Adrenal gland (tissue), 12 donors: ENCODE measurements around the gene GNAQ. TPM values are rescaled to one million over a fixed set of nuclear protein-coding genes. Genes with fewer than 3 reads are reported as not detected.
A peak's percentile ranks its signal among the peaks of the same experiment; 100 is the strongest.

ENCODE experiments used
- DNase-seq, 7 donors: peaks; one replicate each; pipeline ENCODE4 v3.0.0-alpha.2; 2019 to 2020
- H3K27ac ChIP-seq, 5 donors: fragments of 200-600 bp; sonication (generic) in 4 of 5; 1 replicate in 3 of 5; 2 replicates in 2 of 5; pipeline versions ENCODE4 v1.5.1 to v1.8.0; 2016 to 2020; ENCODE audit warnings: mild to moderate bottlenecking in 1 of 5
- H3K27me3 ChIP-seq: fragments of 200-600 bp; 2 replicates; pipeline ENCODE4 v1.8.0; 2021
- H3K36me3 ChIP-seq, 2 donors: fragments of 200-600 bp; replicated peaks in 1 of 2; 1 replicate in 1 of 2; 2 replicates in 1 of 2; pipeline versions ENCODE4 v1.5.1 to v1.8.0; 2018 to 2022
- H3K4me1 ChIP-seq, 2 donors: fragments of 200-600 bp; replicated peaks in 1 of 2; 1 replicate in 1 of 2; 2 replicates in 1 of 2; pipeline versions ENCODE4 v1.5.1 to v1.8.0; 2018 to 2021
- H3K4me3 ChIP-seq, 4 donors: fragments of 200-600 bp; sonication (generic) in 3 of 4; one replicate each; pipeline ENCODE4 v1.5.1; 2016 to 2018
- H3K9me3 ChIP-seq, 3 donors: fragments of 200-600 bp; sonication (generic) in 1 of 3; replicated peaks in 1 of 3; 1 replicate in 2 of 3; 2 replicates in 1 of 3; pipeline versions ENCODE4 v1.5.1 to v1.8.0; 2016 to 2021
- CTCF ChIP-seq, 6 experiments: fragments of 450-650 bp in 4 of 6; fragments of 200-600 bp in 2 of 6; sonication (generic) in 1 of 6; IDR thresholded peaks; 1 replicate in 5 of 6; 2 replicates in 1 of 6; pipeline versions ENCODE4 v1.5.1 to v1.8.0; 2016 to 2021; ENCODE audit warnings: antibody characterized with exemption in 6 of 6, mild to moderate bottlenecking in 2 of 6, moderate library complexity in 1 of 6
- POLR2A ChIP-seq, 2 donors: fragments of 450-650 bp; IDR thresholded peaks; one replicate each; pipeline ENCODE4 v1.6.1; 2017; ENCODE audit warnings: antibody characterized with exemption in 2 of 2, mild to moderate bottlenecking in 2 of 2, moderate library complexity in 1 of 2
- WGBS, 4 donors: extraction: QIAGEN DNeasy Blood & Tissue Kit in 2 of 4; methylation state at CpG; one replicate each; pipeline versions ENCODE4 v1.1.5 to v1.1.7; 2013 to 2017; 5-methylcytosine and 5-hydroxymethylcytosine counted together
- intact Hi-C, 2 donors: fragments of 100-400 bp; cut with DNase I; formaldehyde crosslinking; loops; one replicate each; pipeline versions ENCODE4 v1.14.1 to v1.15.0; 2022 to 2023
- polyA plus RNA-seq, 3 donors: library from polyadenylated mRNA; stranded (reverse); fragments of 200-250 nt in 2 of 3; fragments of 350-450 nt in 1 of 3; fragmentation: Illumina TruSeq in 1 of 3; extraction: RNeasy Lipid Tissue Mini Kit (QIAGEN cat#74804) in 1 of 3; gene quantifications; one replicate each; pipeline ENCODE4 v1.2.3, GENCODE V29; 2013 to 2014
- total RNA-seq, 9 donors: library from RNA; depleted of rRNA in 4 of 9; stranded (reverse); fragments of >200 nt in 4 of 9; fragments of 120-200 nt in 1 of 9; fragmentation: NEBNext Ultra II Directional in 1 of 9; extraction: Animal tissue kit (Norgen Biotek cat#: 25700) in 1 of 9; gene quantifications; one replicate each; pipeline versions ENCODE4 v1.1.0 to v1.2.4, GENCODE V29; 2013 to 2023
- donor health status: healthy with polysubstance abuse.
- donor health status: Bipolar disorder and iron deficiency.
- donor health status: DM: yes; HTN: yes; CAD: no.
- donor health status: DM: no; HTN: no; CAD: no.
- donor health status: DM: no; HTN: no; CAD: no.
- donor health status: DM: yes; HTN: yes; CAD: no.

The GNAQ gene
- total and polyA plus RNA-seq, 12 donors = 15.8 to 71.7 (median 45.1) TPM

GRCh38 chr9:77807281-77807683 lies 224.3 kb downstream of the GNAQ start:
- Histone ChIP-seq H3K27me3 (no peaks in the 10 kb centered on the region), H3K27ac (peak overlapping the region in 1 of 5 donors; percentile 50), H3K4me3 (no peak overlapping the region), H3K36me3 (no peaks in the 10 kb centered on the region), H3K4me1 (peaks cover 9 to 25% of the 10 kb centered on the region in 2 donors), H3K9me3 (no peaks in the 10 kb centered on the region)
- TF ChIP-seq POLR2A (IDR thresholded peaks at IDR 0.05) (no peak), CTCF (IDR thresholded peaks at IDR 0.05) (no peak)
- no peak for DNase-seq
- intact Hi-C loops = no loop called here
- WGBS, 4 donors = 54 to 65% (median 57%) methylated on average over 2 of the region's 2 CpGs

GRCh38 chr9:77806741-77807140 lies 224.9 kb downstream of the GNAQ start:
- no peak for TF ChIP-seq POLR2A (IDR thresholded peaks at IDR 0.05)
- TF ChIP-seq CTCF (IDR thresholded peaks at IDR 0.05) = no peak
- Histone ChIP-seq H3K36me3 (no peaks in the 10 kb centered on the region), H3K27me3 (no peaks in the 10 kb centered on the region), H3K27ac (peak overlapping the region in 1 of 5 donors; percentile 50), H3K4me1 (peaks cover 9 to 25% of the 10 kb centered on the region in 2 donors), H3K4me3 (no peak overlapping the region), H3K9me3 (no peaks in the 10 kb centered on the region)
- 60 to 69% (median 66%) methylated on average over 5 of the region's 5 CpGs for WGBS, 4 donors
- DNase-seq = no peak
- intact Hi-C loops = no loop called here

GRCh38 chr9:77805810-77806209 lies 225.8 kb downstream of the GNAQ start:
- Histone ChIP-seq H3K9me3 (no peaks in the 10 kb centered on the region), H3K4me3 (no peak overlapping the region), H3K27me3 (no peaks in the 10 kb centered on the region), H3K4me1 (peaks cover 9 to 25% of the 10 kb centered on the region in 2 donors), H3K27ac (no peak overlapping the region), H3K36me3 (no peaks in the 10 kb centered on the region)
- WGBS, 4 donors = 61 to 78% (median 68%) methylated on average over 2 of the region's 2 CpGs
- TF ChIP-seq POLR2A (IDR thresholded peaks at IDR 0.05) = no peak
- TF ChIP-seq CTCF (IDR thresholded peaks at IDR 0.05) = no peak
- intact Hi-C loops = no loop called here
- peak in 1 of 7 donors; percentile 27 for DNase-seq

GRCh38 chr9:77803423-77803822 lies 228.2 kb downstream of the GNAQ start:
- DNase-seq = no peak
- H3K36me3 ChIP-seq = no peaks in the 10 kb centered on the region
- no peaks in the 10 kb centered on the region for H3K9me3 ChIP-seq
- H3K4me3 ChIP-seq = no peak overlapping the region
- WGBS, 4 donors = 88 to 97% (median 92%) methylated on average over 1 of the region's 1 CpG
- no peak overlapping the region for H3K27ac ChIP-seq
- intact Hi-C loops = no loop called here
- no peak for TF ChIP-seq POLR2A (IDR thresholded peaks at IDR 0.05)
- no peak for TF ChIP-seq CTCF (IDR thresholded peaks at IDR 0.05)
- H3K4me1 ChIP-seq = peaks cover 3 to 24% of the 10 kb centered on the region in 2 donors
- no peaks in the 10 kb centered on the region for H3K27me3 ChIP-seq
